MM.1S (cell line): ENCODE data around the gene PRKRA.

Experiments used
- CTCF ChIP-seq: fragments of 300-600 bp; sonication (generic); IDR thresholded peaks from 2 replicates; pipeline ENCODE4 v1.5.1; 2016; ENCODE audit warnings: antibody characterized with exemption, low read length, mixed read lengths
- EZH2 ChIP-seq: fragments of 300-600 bp; sonication (generic); optimal IDR thresholded peaks from 2 replicates; pipeline ENCODE3; 2017; ENCODE audit warnings: low read depth, mild to moderate bottlenecking, antibody characterized with exemption, low read length, mixed read lengths
- EZH2phosphoT487 ChIP-seq: fragments of 300-600 bp; sonication (generic); IDR thresholded peaks from 2 replicates; pipeline ENCODE4 v1.6.1; 2018; ENCODE audit warnings: antibody characterized with exemption, low read length

- no peak for TF ChIP-seq CTCF
- no peak for TF ChIP-seq EZH2
- TF ChIP-seq EZH2phosphoT487 = no peak
Measured at GRCh38 chr2:178392215-178392614, 58.8 kb downstream of the PRKRA start.
